Fibroblast of the aortic adventitia (primary cell): Measurements from ENCODE around the gene ZNF816. TPM values are rescaled to one million over a fixed set of nuclear protein-coding genes. Genes with fewer than 3 reads are reported as not detected.
A peak's percentile ranks its signal among the peaks of the same experiment; 100 is the strongest.
"Not testable (repeated sequence)": the region's sequence is repeated elsewhere in the genome, so short reads cannot be mapped to it uniquely, and the experiment has no call there.

ENCODE experiments used
- DNase-seq: peaks from one replicate; pipeline ENCODE4 v3.0.0-alpha.2; 2010; ENCODE audit warnings: low read depth
- H3K4me3 ChIP-seq: 2 replicates; pipeline ENCODE4 v1.5.1; 2011; ENCODE audit warnings: low read depth, mild to moderate bottlenecking, control low read depth, low read length, moderate library complexity
- total RNA-seq: library from RNA; depleted of rRNA; stranded (reverse); fragments of >200 nt; gene quantifications from 2 replicates; pipeline ENCODE4 v1.2.3, GENCODE V29; 2012; ENCODE audit warnings: low replicate concordance
- TF ChIP-seq, protein P1 (sequence below): IDR thresholded peaks from 2 replicates; pipeline ENCODE4 v1.5.1; 2011; ENCODE audit warnings: mild to moderate bottlenecking, low read length, control low read depth, inconsistent platforms; ENCODE audit not compliant: insufficient read depth

The ZNF816 gene
- total RNA-seq, 1 donor = 7.4 TPM

DNA sequence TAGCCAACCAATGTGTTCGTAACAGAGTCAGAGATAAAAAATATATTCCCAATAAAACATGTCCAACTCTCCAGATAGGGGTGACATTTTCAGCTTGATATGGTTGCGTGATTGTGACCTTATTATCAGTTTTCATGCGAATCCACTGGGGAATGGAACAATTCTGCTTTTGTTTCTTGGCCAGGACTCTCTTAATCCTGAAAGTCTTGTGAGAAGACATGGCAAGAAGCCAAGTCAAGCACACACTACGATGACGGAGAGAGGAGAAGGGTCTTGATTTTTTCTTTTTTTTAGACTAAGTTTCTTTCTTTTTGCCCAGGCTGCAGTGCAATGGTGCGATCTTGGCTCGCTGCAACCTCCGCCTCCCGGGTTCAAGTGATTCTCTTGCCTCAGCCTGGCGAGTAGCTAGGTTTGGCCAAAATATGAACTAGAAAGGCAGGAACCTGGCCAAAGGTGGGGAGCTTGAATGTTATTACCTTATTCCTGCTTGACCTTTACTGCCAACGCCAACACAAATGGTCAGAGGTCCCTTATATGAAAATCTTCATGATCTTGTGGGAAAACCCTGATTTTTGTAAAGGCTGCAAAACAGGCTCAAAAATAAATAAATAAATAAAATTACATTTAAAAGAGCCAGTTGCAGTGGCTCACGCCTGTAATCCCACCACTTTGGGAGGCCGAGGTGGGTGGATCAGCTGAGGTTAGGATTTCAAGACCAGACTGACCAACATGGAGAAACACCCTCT, 14.5 kb downstream of the ZNF816 start:
- DNase-seq = no peak
- H3K4me3 ChIP-seq = no peak overlapping the region
- TF ChIP-seq, protein P1, sequence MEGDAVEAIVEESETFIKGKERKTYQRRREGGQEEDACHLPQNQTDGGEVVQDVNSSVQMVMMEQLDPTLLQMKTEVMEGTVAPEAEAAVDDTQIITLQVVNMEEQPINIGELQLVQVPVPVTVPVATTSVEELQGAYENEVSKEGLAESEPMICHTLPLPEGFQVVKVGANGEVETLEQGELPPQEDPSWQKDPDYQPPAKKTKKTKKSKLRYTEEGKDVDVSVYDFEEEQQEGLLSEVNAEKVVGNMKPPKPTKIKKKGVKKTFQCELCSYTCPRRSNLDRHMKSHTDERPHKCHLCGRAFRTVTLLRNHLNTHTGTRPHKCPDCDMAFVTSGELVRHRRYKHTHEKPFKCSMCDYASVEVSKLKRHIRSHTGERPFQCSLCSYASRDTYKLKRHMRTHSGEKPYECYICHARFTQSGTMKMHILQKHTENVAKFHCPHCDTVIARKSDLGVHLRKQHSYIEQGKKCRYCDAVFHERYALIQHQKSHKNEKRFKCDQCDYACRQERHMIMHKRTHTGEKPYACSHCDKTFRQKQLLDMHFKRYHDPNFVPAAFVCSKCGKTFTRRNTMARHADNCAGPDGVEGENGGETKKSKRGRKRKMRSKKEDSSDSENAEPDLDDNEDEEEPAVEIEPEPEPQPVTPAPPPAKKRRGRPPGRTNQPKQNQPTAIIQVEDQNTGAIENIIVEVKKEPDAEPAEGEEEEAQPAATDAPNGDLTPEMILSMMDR = no peak

DNA sequence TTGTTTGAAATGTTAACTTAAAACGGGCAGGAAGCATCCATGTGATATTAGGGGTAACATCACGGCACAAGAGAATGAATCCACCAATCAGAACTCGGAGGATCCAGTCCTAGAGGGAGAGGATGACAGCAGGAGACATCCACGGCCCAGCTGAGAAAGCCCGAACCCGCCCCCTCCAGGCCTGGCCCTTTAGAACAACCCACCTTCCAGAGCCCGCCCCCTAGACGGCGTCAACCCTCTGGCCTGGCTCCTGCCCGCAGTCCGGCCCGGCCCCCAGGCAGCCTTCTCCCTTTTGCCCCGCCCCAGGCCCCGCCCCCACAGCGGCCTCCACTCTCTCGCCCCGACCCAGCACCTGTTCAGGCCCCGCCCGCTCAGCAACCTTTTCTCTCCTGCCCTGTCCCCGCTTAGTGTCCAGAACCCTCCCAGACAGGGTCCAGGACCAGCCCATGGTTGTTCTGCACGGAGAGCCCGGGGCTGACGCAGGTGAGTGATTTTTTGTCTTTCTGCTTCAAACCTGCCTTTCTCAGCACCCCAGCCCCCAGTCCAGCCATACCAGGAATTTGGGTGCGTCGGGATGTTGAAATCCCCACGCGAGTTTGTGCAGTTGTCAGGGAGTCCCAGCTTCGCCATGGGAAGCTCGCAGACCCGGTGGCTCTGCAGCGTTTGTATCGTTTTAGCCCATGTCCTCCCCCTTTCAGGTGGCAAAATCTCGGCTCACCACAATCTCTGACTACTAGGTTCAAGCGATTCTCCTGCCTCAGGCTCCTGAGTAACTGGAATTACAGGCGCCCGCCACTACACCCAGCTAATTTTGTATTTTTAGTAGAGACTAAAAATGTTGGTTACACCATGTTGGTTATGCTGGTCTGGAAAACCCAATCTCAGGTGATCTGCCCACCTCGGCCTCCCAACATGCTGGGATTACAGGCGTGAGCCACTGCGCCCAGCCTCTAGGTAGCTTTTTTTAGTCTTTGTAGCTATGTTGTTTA, 16.1 kb downstream of the ZNF816 start:
- DNase-seq = no peak
- H3K4me3 ChIP-seq = no peak overlapping the region

DNA sequence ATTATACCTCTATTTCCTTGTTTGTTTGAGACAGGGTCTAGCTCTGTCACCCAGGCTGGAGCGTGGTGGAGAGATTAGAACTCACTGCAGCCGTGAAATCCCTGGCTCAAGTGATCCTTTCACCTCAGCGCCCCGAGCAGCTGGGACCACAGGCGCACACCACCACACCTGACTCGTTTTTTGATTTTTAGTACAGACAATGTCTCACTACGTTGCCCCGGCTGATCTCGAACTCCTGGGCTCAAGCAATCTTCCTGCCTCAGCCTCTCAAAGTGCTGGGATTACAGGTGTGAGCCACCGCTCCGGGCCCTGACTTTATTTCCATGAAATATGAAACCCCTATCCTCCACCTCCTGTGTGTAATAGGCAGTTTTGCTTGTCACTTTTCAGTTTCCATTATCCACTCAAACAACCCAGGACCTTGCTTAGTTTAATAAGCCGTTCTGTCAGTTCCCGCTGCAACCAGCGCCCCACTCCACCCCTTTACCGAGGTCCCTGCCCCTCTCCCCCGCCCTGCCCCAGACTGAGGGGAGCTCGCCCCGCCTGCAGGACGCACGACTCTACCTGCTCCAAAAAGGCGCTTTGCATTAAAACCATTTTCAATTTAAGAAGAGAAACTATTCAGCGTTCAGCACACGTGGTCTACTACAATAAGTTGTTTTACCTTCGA, 16.9 kb downstream of the ZNF816 start:
- no peak overlapping the region for H3K4me3 ChIP-seq
- TF ChIP-seq, protein P1 = no peak
- DNase-seq = no peak

More for the DNA sequence above, 16.1 kb downstream of the ZNF816 start:
- TF ChIP-seq, protein P1 = no peak

DNA sequence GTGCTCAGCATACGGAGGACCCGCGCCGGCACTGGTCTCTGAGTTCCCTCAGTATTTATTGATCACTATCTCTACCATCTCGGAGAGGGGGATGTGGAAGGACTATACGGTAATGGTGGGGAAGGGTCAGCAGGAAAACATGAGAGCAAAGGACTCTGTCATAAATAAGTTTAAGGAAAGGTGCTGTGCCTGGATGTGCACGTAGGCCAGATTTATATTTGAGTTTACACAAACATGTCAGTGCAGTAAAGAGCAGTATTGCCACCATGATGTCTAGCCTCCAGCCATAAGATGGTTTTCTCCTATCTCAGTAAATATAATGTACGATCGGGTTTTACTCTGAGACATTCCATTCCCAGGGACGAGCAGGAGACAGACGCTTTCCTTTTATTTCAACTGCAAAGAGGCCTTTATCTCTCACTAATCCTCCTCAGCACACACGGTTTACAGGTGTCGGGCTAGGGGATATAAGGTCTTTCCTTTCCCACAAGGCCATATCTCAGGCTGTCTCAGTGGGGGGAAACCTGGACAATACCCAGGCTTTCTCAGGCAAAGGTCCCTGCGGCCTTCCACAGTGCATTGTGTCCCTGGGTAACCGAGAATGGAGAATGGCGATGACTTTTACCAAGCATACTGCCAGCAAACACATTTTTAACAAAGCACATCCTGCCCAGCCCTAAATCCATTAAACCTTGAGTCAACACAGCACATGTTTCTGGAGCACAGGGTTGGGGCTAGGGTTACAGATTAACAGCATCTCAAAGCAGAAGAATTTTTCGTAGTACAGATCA, 17.8 kb downstream of the ZNF816 start:
- not testable (repeated sequence) for DNase-seq, H3K4me3 ChIP-seq

DNA sequence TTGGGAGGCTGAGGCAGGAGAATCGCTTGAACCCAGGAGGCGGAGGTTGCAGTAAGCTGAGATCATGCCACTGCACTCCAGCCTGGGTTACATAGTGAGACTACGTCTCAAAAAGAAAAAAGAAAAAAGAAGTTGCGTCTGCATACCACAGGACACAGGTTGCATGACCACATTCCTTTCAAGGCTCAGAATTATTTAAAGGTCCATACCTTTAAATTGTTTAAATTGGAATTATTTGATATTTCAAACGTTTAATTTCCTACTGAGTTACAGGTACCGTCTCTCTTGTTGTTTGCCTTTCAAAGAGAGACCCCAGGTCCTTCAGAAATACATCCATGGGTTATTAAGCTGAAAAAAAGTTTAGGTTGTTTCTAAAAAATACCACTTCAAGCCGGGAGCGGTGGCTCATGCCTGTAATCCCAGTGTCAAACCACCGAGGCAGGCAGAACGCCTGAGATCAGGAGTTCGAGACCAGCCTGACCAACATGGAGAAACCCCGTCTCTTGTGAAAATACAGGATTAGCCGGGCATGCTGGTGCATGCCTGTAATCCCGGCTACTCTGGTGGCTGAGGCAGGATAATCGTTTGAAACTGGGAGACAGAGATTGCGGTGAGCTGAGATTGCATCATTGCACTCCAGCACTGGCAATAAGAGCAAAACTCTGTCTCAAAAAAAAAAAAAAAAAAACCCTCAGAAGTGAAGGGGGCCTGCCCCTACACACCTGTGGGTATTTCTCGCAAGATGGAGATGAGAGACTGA, 18.6 kb downstream of the ZNF816 start:
- TF ChIP-seq, protein P1 = no peak
- DNase-seq = no peak

DNA sequence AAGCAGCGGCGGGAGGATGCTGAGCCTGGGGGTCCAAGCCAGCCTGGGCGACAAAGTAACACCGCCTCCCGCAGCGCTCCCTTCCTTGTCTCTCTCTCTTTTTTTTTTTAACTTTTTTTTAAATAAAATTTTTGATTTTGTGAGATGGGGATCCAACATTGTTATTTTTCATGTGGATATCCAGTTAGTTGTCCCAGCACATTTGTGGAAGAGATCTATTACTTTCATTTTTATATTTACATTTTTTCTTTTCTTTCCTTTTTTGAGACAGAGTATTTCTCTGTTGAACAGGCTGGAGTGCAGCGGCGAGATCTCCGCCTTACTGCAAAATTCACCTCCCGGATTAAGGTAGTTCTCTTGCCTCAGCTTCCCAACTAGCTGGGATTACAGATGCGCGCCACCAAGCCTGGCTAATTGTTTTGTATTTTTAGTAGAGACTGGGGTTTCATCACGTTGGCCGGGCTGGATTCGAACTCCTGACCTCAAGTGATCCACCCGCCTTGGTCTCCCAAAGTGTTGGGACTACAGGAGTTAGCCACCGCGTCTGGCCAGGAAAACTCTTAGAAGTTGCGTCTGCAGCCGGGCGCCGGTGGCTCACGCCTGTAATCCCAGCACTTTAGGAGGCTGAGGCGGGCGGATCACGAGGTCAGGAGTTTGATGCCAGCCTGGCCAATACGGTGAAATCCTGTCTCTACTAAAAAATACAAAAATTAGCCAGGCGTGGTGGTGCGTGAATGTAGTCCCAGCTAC, 19.4 kb downstream of the ZNF816 start:
- no peak for DNase-seq
- peak overlapping the region; percentile 64 for H3K4me3 ChIP-seq
- TF ChIP-seq, protein P1 = no peak

More for the DNA sequence above, 18.6 kb downstream of the ZNF816 start:
- no peak overlapping the region for H3K4me3 ChIP-seq
